Panc1 (cell line): ENCODE measurements around the gene CREB3L1. TPM values are rescaled to one million over a fixed set of nuclear protein-coding genes. Genes with fewer than 3 reads are reported as not detected.
"Not testable (repeated sequence)": the region's sequence is repeated elsewhere in the genome, so short reads cannot be mapped to it uniquely, and the experiment has no call there.

Experiments
- ATAC-seq: fragments of 200-7000 bp; cut with Tn5 transposase; 2 replicates; pipeline ENCODE4 v1.9.1; 2020; ENCODE audit warnings: mild to moderate bottlenecking, moderate library complexity
- BruUV-seq: library from RNA; stranded (reverse); fragments of 400-500 nt; replicated peaks from 2 replicates; lab custom pipeline; 2021; lab: Mats Ljungman, UMichigan
- CTCF ChIA-PET: fragments of 300-600 bp; sonication (Branson Sonifier 250); formaldehyde crosslinking; loops from one replicate; lab custom pipeline; 2022; ENCODE audit warnings: antibody characterized with exemption; lab: Charles Lee
- POLR2A ChIA-PET: fragments of 300-600 bp; sonication (Branson Sonifier 250); formaldehyde crosslinking; loops from one replicate; lab custom pipeline; 2022; ENCODE audit warnings: antibody characterized with exemption; lab: Charles Lee
- DNase-seq: peaks from one replicate; pipeline ENCODE4 v3.0.0-alpha.2; 2010; ENCODE audit warnings: low read depth, low spot score
- H3K27ac ChIP-seq: 2 replicates; pipeline ENCODE4 v1.5.1; 2011; ENCODE audit warnings: mild to moderate bottlenecking, low read length, inconsistent platforms
- H3K27me3 ChIP-seq: fragments of 200-500 bp; sonication (Bioruptor generic); 2 replicates; pipeline ENCODE4 v1.6.0; 2014; ENCODE audit warnings: low read length, inconsistent platforms; ENCODE audit not compliant: control insufficient read depth, insufficient read depth
- H3K36me3 ChIP-seq: fragments of 200-500 bp; sonication (Bioruptor generic); 2 replicates; pipeline ENCODE4 v1.5.1; 2014; ENCODE audit warnings: inconsistent platforms, mild to moderate bottlenecking, low read length, moderate library complexity; ENCODE audit not compliant: control insufficient read depth, insufficient read depth
- H3K4me1 ChIP-seq: 2 replicates; pipeline ENCODE4 v1.5.1; 2011; ENCODE audit warnings: inconsistent platforms, mild to moderate bottlenecking, low read length, moderate library complexity; ENCODE audit not compliant: control insufficient read depth, insufficient read depth
- H3K4me3 ChIP-seq, 2 experiments: 2 replicates each; pipeline ENCODE4 v1.5.1; 2011 to 2012; ENCODE audit warnings: low read depth in 2 of 2, low read length in 2 of 2, mild to moderate bottlenecking in 2 of 2, inconsistent platforms in 1 of 2, moderate library complexity in 1 of 2
- H3K9me3 ChIP-seq: fragments of 200-500 bp; sonication (Bioruptor generic); 2 replicates; pipeline ENCODE4 v1.5.1; 2014; ENCODE audit warnings: low read depth, mild to moderate bottlenecking, inconsistent platforms, low read length, moderate library complexity; ENCODE audit not compliant: control insufficient read depth, insufficient read depth
- CTCF ChIP-seq: fragments of 450-650 bp; IDR thresholded peaks from 2 replicates; pipeline ENCODE4 v1.5.1; 2017; ENCODE audit warnings: mild to moderate bottlenecking
- POLR2AphosphoS5 ChIP-seq: IDR thresholded peaks from 2 replicates; pipeline ENCODE4 v1.6.1; 2012; ENCODE audit warnings: mild to moderate bottlenecking, low read depth, low read length, moderate library complexity
- REST ChIP-seq, 2 experiments: IDR thresholded peaks; 2 replicates each; pipeline ENCODE4 v1.6.1; 2011 to 2012; ENCODE audit warnings: low read depth in 2 of 2, control low read depth in 1 of 2, low read length in 1 of 2, mild to moderate bottlenecking in 1 of 2, moderate library complexity in 1 of 2; ENCODE audit not compliant: insufficient read depth in 1 of 2
- SIN3A ChIP-seq: IDR thresholded peaks from 2 replicates; pipeline ENCODE4 v1.6.1; 2012; ENCODE audit warnings: low read depth, mild to moderate bottlenecking, low read length, moderate library complexity, borderline replicate concordance; ENCODE audit not compliant: insufficient read depth
- TCF7L2 ChIP-seq: IDR thresholded peaks from 2 replicates; pipeline ENCODE4 v1.6.1; 2011; ENCODE audit warnings: mild to moderate bottlenecking, low read depth, low read length, inconsistent platforms
- in situ Hi-C: cut with HindIII; loops from 2 replicates; pipeline ENCODE4 v1.10.0; 2016; ENCODE audit warnings: low sequenced_read_pairs, low pct_unique_long_range_greater_than_20kb
- intact Hi-C: fragments of 100-400 bp; cut with micrococcal nuclease; formaldehyde crosslinking; loops from one replicate; pipeline ENCODE4 v1.10.0; 2022; ENCODE audit not compliant: unreplicated experiment
- total RNA-seq: library from RNA; stranded (reverse); gene quantifications from one replicate; pipeline ENCODE4 v1.2.1, GENCODE V29; 2021; ENCODE audit not compliant: unreplicated experiment

Gene CREB3L1
- total RNA-seq, 1 experiment from 2014 or later = 35.6 TPM

- DNase-seq (no peak), ATAC-seq (no peak)
- TF ChIP-seq REST (IDR thresholded peaks at IDR 0.05; ENCODE audit: insufficient read depth in 1 of 2, low read depth in 2 of 2, low read length in 1 of 2) (no peak), SIN3A (no peak), TCF7L2 (no peak), POLR2AphosphoS5 (no peak), CTCF (no peak)
- Histone ChIP-seq H3K4me1 (no peaks in the 10 kb centered on the region), H3K27me3 (no peaks in the 10 kb centered on the region), H3K36me3 (no peaks in the 10 kb centered on the region), H3K27ac (no peak overlapping the region), H3K9me3 (no peaks in the 10 kb centered on the region), H3K4me3 (no peak overlapping the region)
- no TSS peak for BruUV-seq
- in situ Hi-C loops (no loop called here), intact Hi-C loops (no loop called here)
- ChIA-PET POLR2A (no interaction called here), CTCF (no interaction called here)
Observed at GRCh38 chr11:46256540-46257001, 20.9 kb upstream of the CREB3L1 start.

GRCh38 chr11:46259347-46259746 is 18.1 kb upstream of the CREB3L1 start:
- H3K36me3 ChIP-seq, intact Hi-C loops, CTCF ChIA-PET: not testable (repeated sequence)

GRCh38 chr11:46259971-46260560 is 17.4 kb upstream of the CREB3L1 start:
- CTCF ChIA-PET = no interaction called here

More at GRCh38 chr11:46259347-46259746, 18.1 kb upstream of the CREB3L1 start:
- H3K27ac ChIP-seq, DNase-seq, ATAC-seq, H3K9me3 ChIP-seq, POLR2A ChIA-PET, in situ Hi-C loops, H3K4me1 ChIP-seq, H3K27me3 ChIP-seq, BruUV-seq, H3K4me3 ChIP-seq: not testable (repeated sequence)

More at GRCh38 chr11:46259971-46260560, 17.4 kb upstream of the CREB3L1 start:
- POLR2A ChIA-PET = no interaction called here
- DNase-seq = no peak
- no peak overlapping the region for H3K27ac ChIP-seq
- TF ChIP-seq POLR2AphosphoS5 (no peak), TCF7L2 (no peak), REST (IDR thresholded peaks at IDR 0.05; ENCODE audit: insufficient read depth in 1 of 2, low read depth in 2 of 2, low read length in 1 of 2) (no peak), SIN3A (no peak), CTCF (no peak)
- in situ Hi-C loops (no loop called here), intact Hi-C loops (no loop called here)
- no peaks in the 10 kb centered on the region for H3K4me1 ChIP-seq
- H3K27me3 ChIP-seq = no peaks in the 10 kb centered on the region
- BruUV-seq = no TSS peak
- no peaks in the 10 kb centered on the region for H3K36me3 ChIP-seq
- no peak for ATAC-seq
- H3K4me3 ChIP-seq = no peak overlapping the region
- no peaks in the 10 kb centered on the region for H3K9me3 ChIP-seq
